Measurements from ENCODE around the gene GNA12.

GNA12 gene

GRCh38 chr7:2774935-2775334 is 69.2 kb downstream of the GNA12 start:
- peaks cover 12% of the 10 kb centered on the region for H3K4me1 ChIP-seq (ENCODE audit: low read length)
- no peaks in the 10 kb centered on the region for H3K9me2 ChIP-seq (replicated peaks; ENCODE audit: insufficient read depth, low read length)
- H3K9me3 ChIP-seq (replicated peaks; ENCODE audit: insufficient read depth, low read length) = no peaks in the 10 kb centered on the region
- no peak for TF ChIP-seq EZH2 (optimal IDR thresholded peaks at IDR 0.05; ENCODE audit: low read depth, low read length)
- TF ChIP-seq EZH2phosphoT487 (IDR thresholded peaks at IDR 0.05; ENCODE audit: low read length) = no peak
- TF ChIP-seq CTCF (IDR thresholded peaks at IDR 0.05; ENCODE audit: low read length) = no peak
- H3F3A ChIP-seq (ENCODE audit: insufficient read depth, low read length) = no peaks in the 10 kb centered on the region
- H4K20me1 ChIP-seq (ENCODE audit: insufficient read depth, low read length) = no peaks in the 10 kb centered on the region
- no peak overlapping the region for H3K27ac ChIP-seq (ENCODE audit: low read length)
- no peaks in the 10 kb centered on the region for H3K36me3 ChIP-seq (replicated peaks; ENCODE audit: insufficient read depth, low read length)
- H3K79me2 ChIP-seq (ENCODE audit: low read length) = no peaks in the 10 kb centered on the region
- DNase-seq = no peak
- no peak overlapping the region for H3K9ac ChIP-seq (ENCODE audit: low read length)
- no peak overlapping the region for H2AFZ ChIP-seq (ENCODE audit: low read length)
- no peaks in the 10 kb centered on the region for H3K27me3 ChIP-seq (replicated peaks; ENCODE audit: insufficient read depth, low read length)
- H3K4me2 ChIP-seq (ENCODE audit: low read depth, low read length) = no peak overlapping the region
- no peak overlapping the region for H3K4me3 ChIP-seq (ENCODE audit: low read length)

- no peaks in the 10 kb centered on the region for H3F3A ChIP-seq (ENCODE audit: insufficient read depth, low read length)
- peaks cover 12% of the 10 kb centered on the region for H3K4me1 ChIP-seq (ENCODE audit: low read length)
- TF ChIP-seq EZH2phosphoT487 (IDR thresholded peaks at IDR 0.05; ENCODE audit: low read length) (no peak), CTCF (IDR thresholded peaks at IDR 0.05; ENCODE audit: low read length) (no peak), EZH2 (optimal IDR thresholded peaks at IDR 0.05; ENCODE audit: low read depth, low read length) (no peak)
- H3K9me3 ChIP-seq (replicated peaks; ENCODE audit: insufficient read depth, low read length) = no peaks in the 10 kb centered on the region
- no peak overlapping the region for H3K4me3 ChIP-seq (ENCODE audit: low read length)
- H3K9ac ChIP-seq (ENCODE audit: low read length) = no peak overlapping the region
- no peak for DNase-seq
- no peaks in the 10 kb centered on the region for H3K9me2 ChIP-seq (replicated peaks; ENCODE audit: insufficient read depth, low read length)
- no peaks in the 10 kb centered on the region for H4K20me1 ChIP-seq (ENCODE audit: insufficient read depth, low read length)
- no peaks in the 10 kb centered on the region for H3K27me3 ChIP-seq (replicated peaks; ENCODE audit: insufficient read depth, low read length)
- no peak overlapping the region for H3K27ac ChIP-seq (ENCODE audit: low read length)
- no peaks in the 10 kb centered on the region for H3K79me2 ChIP-seq (ENCODE audit: low read length)
- no peak overlapping the region for H3K4me2 ChIP-seq (ENCODE audit: low read depth, low read length)
- no peaks in the 10 kb centered on the region for H3K36me3 ChIP-seq (replicated peaks; ENCODE audit: insufficient read depth, low read length)
- no peak overlapping the region for H2AFZ ChIP-seq (ENCODE audit: low read length)
Observed at GRCh38 chr7:2774280-2774679, 69.8 kb downstream of the GNA12 start.

- Histone ChIP-seq H3K9ac (ENCODE audit: low read length) (no peak overlapping the region), H3K27ac (ENCODE audit: low read length) (peak overlapping the region; percentile 64; the same call in 1 of the 2 replicates), H3K4me3 (ENCODE audit: low read length) (no peak overlapping the region), H2AFZ (ENCODE audit: low read length) (no peak overlapping the region), H3F3A (ENCODE audit: insufficient read depth, low read length) (no peaks in the 10 kb centered on the region), H3K79me2 (ENCODE audit: low read length) (no peaks in the 10 kb centered on the region), H4K20me1 (ENCODE audit: insufficient read depth, low read length) (no peaks in the 10 kb centered on the region), H3K27me3 (replicated peaks; ENCODE audit: insufficient read depth, low read length) (no peaks in the 10 kb centered on the region), H3K9me2 (replicated peaks; ENCODE audit: insufficient read depth, low read length) (no peaks in the 10 kb centered on the region), H3K36me3 (replicated peaks; ENCODE audit: insufficient read depth, low read length) (no peaks in the 10 kb centered on the region), H3K4me2 (ENCODE audit: low read depth, low read length) (no peak overlapping the region), H3K4me1 (ENCODE audit: low read length) (peaks cover 12% of the 10 kb centered on the region), H3K9me3 (replicated peaks; ENCODE audit: insufficient read depth, low read length) (no peaks in the 10 kb centered on the region)
- DNase-seq = no peak
- no peak for TF ChIP-seq CTCF (IDR thresholded peaks at IDR 0.05; ENCODE audit: low read length)
- TF ChIP-seq EZH2 (optimal IDR thresholded peaks at IDR 0.05; ENCODE audit: low read depth, low read length) = no peak
- TF ChIP-seq EZH2phosphoT487 (IDR thresholded peaks at IDR 0.05; ENCODE audit: low read length) = no peak
Observed at GRCh38 chr7:2773608-2774007, 70.5 kb downstream of the GNA12 start.

Measured in MM.1S (cell line).